Hepatocyte (in vitro differentiated cells): ENCODE data around the gene PIK3C2B. TPM values are rescaled to one million over a fixed set of nuclear protein-coding genes. Genes with fewer than 3 reads are reported as not detected.

Experiments
- DNase-seq: peaks from one replicate; pipeline ENCODE4 v3.0.0-alpha.2; 2016; ENCODE audit warnings: low spot score
- H2AFZ ChIP-seq: fragments of 200-600 bp; sonication (generic); 2 replicates; pipeline ENCODE4 v1.6.0; 2016; ENCODE audit warnings: antibody characterized with exemption, mild to moderate bottlenecking
- H3K27ac ChIP-seq: fragments of 200-600 bp; sonication (generic); 2 replicates; pipeline ENCODE4 v1.5.1; 2016; ENCODE audit warnings: mild to moderate bottlenecking
- H3K27me3 ChIP-seq: fragments of 200-600 bp; sonication (generic); 2 replicates; pipeline ENCODE4 v1.6.1; 2016
- H3K36me3 ChIP-seq: fragments of 200-600 bp; sonication (generic); replicated peaks from 2 replicates; pipeline ENCODE4 v1.5.1; 2016; ENCODE audit warnings: low read depth; ENCODE audit not compliant: insufficient read depth
- H3K4me1 ChIP-seq: fragments of 200-600 bp; sonication (generic); 2 replicates; pipeline ENCODE4 v1.5.1; 2016; ENCODE audit warnings: mild to moderate bottlenecking, moderate library complexity; ENCODE audit not compliant: insufficient read depth
- H3K4me2 ChIP-seq: fragments of 200-600 bp; sonication (generic); 2 replicates; pipeline ENCODE4 v1.6.0; 2016
- H3K4me3 ChIP-seq: fragments of 200-600 bp; sonication (generic); 2 replicates; pipeline ENCODE4 v1.5.1; 2016; ENCODE audit warnings: mild to moderate bottlenecking
- H3K79me2 ChIP-seq: fragments of 200-600 bp; sonication (generic); 2 replicates; pipeline ENCODE4 v1.6.0; 2017; ENCODE audit warnings: mild to moderate bottlenecking
- H3K9me2 ChIP-seq: fragments of 200-600 bp; sonication (generic); replicated peaks from 2 replicates; pipeline ENCODE4 v1.6.0; 2017; ENCODE audit warnings: mild to moderate bottlenecking; ENCODE audit not compliant: insufficient read depth
- H3K9me3 ChIP-seq: fragments of 200-600 bp; sonication (generic); 2 replicates; pipeline ENCODE4 v1.5.1; 2016; ENCODE audit warnings: low read depth, mild to moderate bottlenecking
- H4K20me1 ChIP-seq: fragments of 200-600 bp; sonication (generic); 2 replicates; pipeline ENCODE4 v1.6.0; 2016; ENCODE audit warnings: mild to moderate bottlenecking; ENCODE audit not compliant: insufficient read depth, poor library complexity, severe bottlenecking
- EZH2 ChIP-seq: fragments of 200-600 bp; sonication (generic); IDR thresholded peaks from 2 replicates; pipeline ENCODE4 v1.6.1; 2016; ENCODE audit warnings: antibody characterized with exemption, mild to moderate bottlenecking, borderline replicate concordance
- EZH2phosphoT487 ChIP-seq: fragments of 200-600 bp; sonication (generic); IDR thresholded peaks from one replicate; pipeline ENCODE4 v1.6.1; 2018; ENCODE audit warnings: antibody characterized with exemption, mild to moderate bottlenecking, low read depth, moderate library complexity; ENCODE audit not compliant: unreplicated experiment, severe bottlenecking
- WGBS: methylation state at CpG from one replicate; pipeline ENCODE4 v1.1.6; 2016; ENCODE audit warnings: low lambda C conversion rate; ENCODE audit errors: missing lambda C conversion rate; 5-methylcytosine and 5-hydroxymethylcytosine counted together
- polyA plus RNA-seq: library from polyadenylated mRNA; unstranded; fragments of >200 nt; fragmentation: Nextera tagmentation; extraction: Ambion mirVana; gene quantifications from 2 replicates; pipeline ENCODE4 v1.2.1, GENCODE V29; 2016
- total RNA-seq: library from RNA; depleted of rRNA; stranded (reverse); fragments of >200 nt; gene quantifications from 2 replicates; pipeline ENCODE4 v1.2.3, GENCODE V29; 2014
- TF ChIP-seq, protein P1 (sequence below): fragments of 200-600 bp; sonication (generic); IDR thresholded peaks from 2 replicates; pipeline ENCODE4 v1.5.1; 2016; ENCODE audit warnings: antibody characterized with exemption, mild to moderate bottlenecking; ENCODE audit not compliant: poor library complexity

PIK3C2B gene
- total and polyA plus RNA-seq, 2 experiments from 2014 or later: 18.8 to 26.0 TPM

DNA sequence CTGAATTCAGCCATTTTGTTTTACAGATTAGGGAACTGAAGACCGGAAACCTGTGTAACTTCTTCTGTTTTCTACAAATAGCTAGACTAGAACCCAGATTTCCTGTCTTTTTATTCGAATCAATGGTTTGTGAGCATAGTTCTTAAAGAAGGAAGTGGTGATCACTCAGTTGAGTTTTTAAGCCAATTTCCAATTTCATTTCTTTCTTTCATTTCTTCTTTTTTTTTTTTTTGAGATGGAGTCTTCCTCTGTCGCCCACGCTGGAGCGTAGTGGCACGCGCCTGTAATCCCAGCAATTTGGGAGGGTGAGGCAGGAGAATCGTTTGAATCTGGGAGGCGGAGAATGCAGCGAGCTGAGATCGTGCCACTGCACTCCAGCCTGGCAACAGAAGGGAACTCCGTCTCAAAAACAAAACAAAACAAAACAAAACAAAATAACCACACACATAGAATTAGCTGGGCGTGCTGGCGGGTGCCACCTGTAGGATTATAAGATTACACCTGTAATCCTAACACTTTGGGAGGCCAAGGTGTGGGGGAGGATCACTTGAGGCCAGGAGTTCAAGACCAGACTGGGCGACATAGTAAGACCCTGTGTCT lies 18.6 kb upstream of the PIK3C2B start:
- no peaks in the 10 kb centered on the region for H3K9me2 ChIP-seq
- no peaks in the 10 kb centered on the region for H4K20me1 ChIP-seq
- no peak for DNase-seq
- H3K27ac ChIP-seq: no peak overlapping the region
- 91% methylated on average over 15 of the region's 15 CpGs for whole genome bisulfite sequencing
- H3K79me2 ChIP-seq: peaks cover 18% of the 10 kb centered on the region
- H3K9me3 ChIP-seq: no peaks in the 10 kb centered on the region
- no peak overlapping the region for H3K4me2 ChIP-seq
- TF ChIP-seq EZH2 (no peak), EZH2phosphoT487 (no peak)
- TF ChIP-seq, protein P1, sequence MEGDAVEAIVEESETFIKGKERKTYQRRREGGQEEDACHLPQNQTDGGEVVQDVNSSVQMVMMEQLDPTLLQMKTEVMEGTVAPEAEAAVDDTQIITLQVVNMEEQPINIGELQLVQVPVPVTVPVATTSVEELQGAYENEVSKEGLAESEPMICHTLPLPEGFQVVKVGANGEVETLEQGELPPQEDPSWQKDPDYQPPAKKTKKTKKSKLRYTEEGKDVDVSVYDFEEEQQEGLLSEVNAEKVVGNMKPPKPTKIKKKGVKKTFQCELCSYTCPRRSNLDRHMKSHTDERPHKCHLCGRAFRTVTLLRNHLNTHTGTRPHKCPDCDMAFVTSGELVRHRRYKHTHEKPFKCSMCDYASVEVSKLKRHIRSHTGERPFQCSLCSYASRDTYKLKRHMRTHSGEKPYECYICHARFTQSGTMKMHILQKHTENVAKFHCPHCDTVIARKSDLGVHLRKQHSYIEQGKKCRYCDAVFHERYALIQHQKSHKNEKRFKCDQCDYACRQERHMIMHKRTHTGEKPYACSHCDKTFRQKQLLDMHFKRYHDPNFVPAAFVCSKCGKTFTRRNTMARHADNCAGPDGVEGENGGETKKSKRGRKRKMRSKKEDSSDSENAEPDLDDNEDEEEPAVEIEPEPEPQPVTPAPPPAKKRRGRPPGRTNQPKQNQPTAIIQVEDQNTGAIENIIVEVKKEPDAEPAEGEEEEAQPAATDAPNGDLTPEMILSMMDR: no peak
- H3K4me3 ChIP-seq: no peak overlapping the region
- no peaks in the 10 kb centered on the region for H3K27me3 ChIP-seq
- peaks cover 5% of the 10 kb centered on the region for H3K4me1 ChIP-seq
- H2AFZ ChIP-seq: no peak overlapping the region
- no peaks in the 10 kb centered on the region for H3K36me3 ChIP-seq

DNA sequence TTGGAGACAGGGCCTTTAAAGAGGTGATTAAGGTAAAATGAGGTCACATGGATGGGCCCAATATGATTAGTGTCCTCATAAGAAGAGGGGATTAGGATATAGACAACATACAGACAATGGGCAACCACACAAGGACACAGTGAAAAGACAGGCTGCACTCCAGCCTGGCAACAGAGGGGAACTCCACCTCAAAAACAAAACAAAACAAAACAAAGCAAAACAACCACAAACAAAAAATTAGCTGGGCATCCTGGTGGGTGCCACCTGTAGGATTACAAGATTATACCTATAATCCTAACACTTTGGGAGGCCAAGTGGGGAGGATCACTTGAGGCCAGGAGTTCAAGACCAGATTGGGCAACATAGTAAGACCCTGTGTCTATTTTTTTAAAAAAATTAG lies 16.8 kb upstream of the PIK3C2B start:
- no peaks in the 10 kb centered on the region for H3K36me3 ChIP-seq

DNA sequence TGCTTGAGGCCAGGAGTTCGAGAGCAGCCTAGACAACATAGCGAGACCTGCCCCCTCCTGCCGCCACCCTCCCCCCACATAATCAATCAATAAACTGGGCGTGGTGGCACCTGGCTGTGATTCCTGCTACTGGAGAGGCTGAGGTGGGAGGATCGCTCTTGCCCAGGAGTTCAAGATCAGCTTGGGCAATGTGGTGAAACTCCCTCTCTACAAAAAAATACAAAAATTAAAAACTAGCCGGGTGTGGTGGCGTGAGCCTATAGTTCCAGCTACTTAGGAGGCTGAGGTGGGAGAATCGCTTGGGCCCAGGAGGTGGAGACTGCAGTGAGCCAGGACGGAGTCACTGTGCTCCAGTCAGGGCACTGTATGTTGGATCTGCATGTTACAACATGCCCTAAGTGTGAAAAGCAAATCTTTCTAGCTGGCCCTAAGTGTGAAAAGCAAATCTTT lies 14.6 kb upstream of the PIK3C2B start:
- Histone ChIP-seq H3K27ac (no peak overlapping the region), H3K9me2 (no peaks in the 10 kb centered on the region), H3K4me2 (no peak overlapping the region), H3K4me3 (no peak overlapping the region), H3K4me1 (no peaks in the 10 kb centered on the region), H4K20me1 (no peaks in the 10 kb centered on the region), H3K27me3 (no peaks in the 10 kb centered on the region), H3K9me3 (no peaks in the 10 kb centered on the region), H3K79me2 (no peaks in the 10 kb centered on the region), H3K36me3 (no peaks in the 10 kb centered on the region), H2AFZ (no peak overlapping the region)
- no peak for DNase-seq
- TF ChIP-seq EZH2phosphoT487 (no peak), EZH2 (no peak)
- TF ChIP-seq, protein P1: no peak
- WGBS: 87% methylated on average over 9 of the region's 9 CpGs

More for the DNA sequence above, 16.8 kb upstream of the PIK3C2B start:
- Histone ChIP-seq H3K4me1 (no peaks in the 10 kb centered on the region), H3K4me2 (no peak overlapping the region), H3K27me3 (no peaks in the 10 kb centered on the region), H4K20me1 (no peaks in the 10 kb centered on the region), H3K79me2 (no peaks in the 10 kb centered on the region), H3K9me3 (no peaks in the 10 kb centered on the region), H2AFZ (no peak overlapping the region), H3K9me2 (no peaks in the 10 kb centered on the region), H3K4me3 (no peak overlapping the region), H3K27ac (no peak overlapping the region)
- DNase-seq: no peak
- no peak for TF ChIP-seq EZH2phosphoT487
- TF ChIP-seq, protein P1: no peak
- TF ChIP-seq EZH2: no peak
